H1 (cell line): Measurements from ENCODE around the gene SLC8A3. TPM values are rescaled to one million over a fixed set of nuclear protein-coding genes. Genes with fewer than 3 reads are reported as not detected.

Experiments
- BCL11A ChIP-seq, 2 experiments: IDR thresholded peaks; one replicate each; pipeline ENCODE4 v1.6.1; 2011; ENCODE audit warnings: low read depth in 2 of 2, low read length in 2 of 2, mild to moderate bottlenecking in 2 of 2
- CBX5 ChIP-seq: fragments of 300-800, 300-1000 bp; sonication (generic); IDR thresholded peaks from 2 replicates; pipeline ENCODE4 v1.7.1; 2016; ENCODE audit warnings: antibody characterized with exemption, low read length, low read depth
- CHD7 ChIP-seq: fragments of 300-600 bp; sonication (generic); IDR thresholded peaks from 2 replicates; pipeline ENCODE4 v1.7.1; 2012; ENCODE audit warnings: low read length, moderate library complexity, mild to moderate bottlenecking, inconsistent platforms; ENCODE audit not compliant: insufficient replicate concordance
- EP300 ChIP-seq, 2 experiments: IDR thresholded peaks; 1 replicate in 1 of 2; 2 replicates in 1 of 2; pipeline ENCODE4 v1.6.1; 2011 to 2012; ENCODE audit warnings: low read depth in 2 of 2, low read length in 2 of 2, mild to moderate bottlenecking in 2 of 2, borderline replicate concordance in 1 of 2, inconsistent platforms in 1 of 2, moderate library complexity in 1 of 2
- FOSL1 ChIP-seq: IDR thresholded peaks from 2 replicates; pipeline ENCODE4 v1.6.1; 2011; ENCODE audit warnings: mild to moderate bottlenecking, low read depth, low read length, moderate library complexity; ENCODE audit not compliant: insufficient read depth
- GABPA ChIP-seq: IDR thresholded peaks from 2 replicates; pipeline ENCODE4 v1.6.1; 2011; ENCODE audit warnings: mild to moderate bottlenecking, low read length, moderate library complexity, borderline replicate concordance; ENCODE audit not compliant: insufficient read depth
- MAFK ChIP-seq: IDR thresholded peaks from 2 replicates; pipeline ENCODE4 v1.6.1; 2012; ENCODE audit warnings: low read depth, mild to moderate bottlenecking, improper control_type of control experiment, low read length
- PHF8 ChIP-seq: fragments of 200-600 bp; sonication (generic); conservative IDR thresholded peaks from 2 replicates; pipeline ENCODE4 v1.7.1; 2012; ENCODE audit warnings: low read depth, mild to moderate bottlenecking, inconsistent platforms, low read length, moderate library complexity
- TAF1 ChIP-seq: IDR thresholded peaks from 2 replicates; pipeline ENCODE4 v1.6.1; 2011; ENCODE audit warnings: mild to moderate bottlenecking, low read depth, low read length
- polyA plus RNA-seq, 7 experiments: library from polyadenylated mRNA; depleted of rRNA in 3 of 7; stranded (reverse) in 5 of 7; unstranded in 2 of 7; fragments of >200 nt in 5 of 7; fragments of 200-250 nt in 2 of 7; gene quantifications; 1 replicate in 5 of 7; 2 replicates in 1 of 7; 4 replicates in 1 of 7; pipeline versions ENCODE4 v1.2.1 to v1.2.3, GENCODE V29; 2011 to 2013; ENCODE audit warnings: missing spikeins in 2 of 7, mixed read lengths in 2 of 7
- total RNA-seq: library from RNA; stranded (reverse); fragmentation: NEBNext Ultra II Directional; extraction: Animal tissue kit (Norgen Biotek cat#: 25700); gene quantifications from 2 replicates; pipeline ENCODE4 v1.2.1, GENCODE V29; 2021
- TF ChIP-seq, protein P1 (sequence below): IDR thresholded peaks from 2 replicates; pipeline ENCODE4 v1.6.1; 2011; ENCODE audit warnings: low read length, improper control_type of control experiment

Gene SLC8A3
- total and polyA plus RNA-seq, 2 of the 8 experiments (the other 6 are each of a cell fraction or from before 2014, with no cell fraction given) = 0.38 to 1.1 TPM

- TF ChIP-seq CHD7 (no peak), FOSL1 (no peak), CBX5 (no peak), PHF8 (no peak), GABPA (no peak), MAFK (no peak), EP300 (IDR thresholded peaks at IDR 0.05; ENCODE audit: borderline replicate concordance in 1 of 2, low read depth in 2 of 2, low read length in 2 of 2) (no peak), TAF1 (no peak), BCL11A (IDR thresholded peaks at IDR 0.05; ENCODE audit: low read depth in 2 of 2, low read length in 2 of 2) (no peak)
- TF ChIP-seq, protein P1, sequence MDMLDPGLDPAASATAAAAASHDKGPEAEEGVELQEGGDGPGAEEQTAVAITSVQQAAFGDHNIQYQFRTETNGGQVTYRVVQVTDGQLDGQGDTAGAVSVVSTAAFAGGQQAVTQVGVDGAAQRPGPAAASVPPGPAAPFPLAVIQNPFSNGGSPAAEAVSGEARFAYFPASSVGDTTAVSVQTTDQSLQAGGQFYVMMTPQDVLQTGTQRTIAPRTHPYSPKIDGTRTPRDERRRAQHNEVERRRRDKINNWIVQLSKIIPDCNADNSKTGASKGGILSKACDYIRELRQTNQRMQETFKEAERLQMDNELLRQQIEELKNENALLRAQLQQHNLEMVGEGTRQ = no peak
Observed at GRCh38 chr14:70078329-70078728, 110.4 kb downstream of the SLC8A3 start (continued).
